Hepatocyte (in vitro differentiated cells): ENCODE results near the gene RASAL2.

Experiments
- CTCF ChIP-seq: fragments of 200-600 bp; sonication (generic); IDR thresholded peaks from 2 replicates; pipeline ENCODE4 v1.5.1; 2016; ENCODE audit warnings: antibody characterized with exemption, mild to moderate bottlenecking; ENCODE audit not compliant: poor library complexity
- EZH2 ChIP-seq: fragments of 200-600 bp; sonication (generic); IDR thresholded peaks from 2 replicates; pipeline ENCODE4 v1.6.1; 2016; ENCODE audit warnings: antibody characterized with exemption, mild to moderate bottlenecking, borderline replicate concordance
- EZH2phosphoT487 ChIP-seq: fragments of 200-600 bp; sonication (generic); IDR thresholded peaks from one replicate; pipeline ENCODE4 v1.6.1; 2018; ENCODE audit warnings: antibody characterized with exemption, mild to moderate bottlenecking, low read depth, moderate library complexity; ENCODE audit not compliant: unreplicated experiment, severe bottlenecking

GRCh38 chr1:178506177-178506576, 412.3 kb downstream of the RASAL2 start:
- TF ChIP-seq CTCF, result no peak
- TF ChIP-seq EZH2, result no peak
- TF ChIP-seq EZH2phosphoT487, result no peak
